ENCODE measurements around the gene MPL. TPM values are rescaled to one million over a fixed set of nuclear protein-coding genes. Genes with fewer than 3 reads are reported as not detected.

MPL gene
- total and polyA plus RNA-seq, 4 donors, result 0.03 to 1.0 TPM; not detected in 2

DNA sequence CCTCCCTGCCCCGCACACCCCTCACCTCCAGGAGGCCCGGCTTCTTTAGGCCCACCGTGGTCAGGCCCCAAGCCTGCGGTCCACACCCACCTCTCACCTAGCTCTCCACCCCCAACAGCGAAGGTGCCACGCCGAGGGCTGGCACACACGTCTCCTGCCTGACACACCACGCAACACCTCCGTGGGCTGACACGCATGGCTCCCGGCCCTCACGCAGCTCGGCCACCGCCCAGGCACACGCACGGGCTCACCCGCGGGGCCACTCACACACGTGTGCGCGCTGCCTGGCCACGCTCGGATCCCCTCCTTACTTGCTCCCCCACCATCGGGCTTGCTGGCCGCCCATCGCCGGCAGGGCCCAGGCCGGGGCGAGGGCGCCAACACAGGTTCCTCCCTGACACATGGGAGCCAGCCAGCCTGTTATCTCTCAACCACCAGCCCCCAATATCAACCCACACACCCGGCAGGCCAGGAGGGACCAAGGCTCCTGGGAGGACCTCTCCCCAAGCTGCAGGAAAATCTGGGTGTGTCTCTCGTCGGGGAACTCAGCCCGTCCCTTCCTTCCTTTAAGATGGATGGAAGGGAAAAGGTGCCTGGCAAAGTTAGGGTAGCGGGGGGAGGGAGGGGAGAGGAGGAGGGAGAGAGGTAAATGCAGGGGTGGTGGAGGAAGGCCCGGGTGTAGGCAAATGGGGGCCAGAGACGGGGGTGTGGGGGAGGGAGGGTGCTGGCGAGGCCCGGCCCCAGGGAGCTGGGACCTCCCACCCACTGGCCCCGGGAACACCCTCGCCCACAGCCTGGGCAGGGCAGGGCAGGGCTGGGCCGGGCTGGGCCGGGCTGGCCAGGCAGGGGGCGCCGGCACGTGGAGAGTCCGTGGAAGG, 29.6 kb downstream of the MPL start (continued):
- TF ChIP-seq RAD21 (IDR thresholded peaks at IDR 0.05), result no peak
- TF ChIP-seq YY1 (IDR thresholded peaks at IDR 0.05), result no peak
- no peak for TF ChIP-seq MAX (IDR thresholded peaks at IDR 0.05)
- no peak for TF ChIP-seq RXRA (IDR thresholded peaks at IDR 0.05)
- TF ChIP-seq JUND (IDR thresholded peaks at IDR 0.05), result no peak
- no peak for TF ChIP-seq EGR1 (IDR thresholded peaks at IDR 0.05; ENCODE audit: low read depth in 2 of 2)
- TF ChIP-seq TAF1 (conservative IDR thresholded peaks at IDR 0.05), result no peak
- TF ChIP-seq FOXA1 (IDR thresholded peaks at IDR 0.05), result no peak

DNA sequence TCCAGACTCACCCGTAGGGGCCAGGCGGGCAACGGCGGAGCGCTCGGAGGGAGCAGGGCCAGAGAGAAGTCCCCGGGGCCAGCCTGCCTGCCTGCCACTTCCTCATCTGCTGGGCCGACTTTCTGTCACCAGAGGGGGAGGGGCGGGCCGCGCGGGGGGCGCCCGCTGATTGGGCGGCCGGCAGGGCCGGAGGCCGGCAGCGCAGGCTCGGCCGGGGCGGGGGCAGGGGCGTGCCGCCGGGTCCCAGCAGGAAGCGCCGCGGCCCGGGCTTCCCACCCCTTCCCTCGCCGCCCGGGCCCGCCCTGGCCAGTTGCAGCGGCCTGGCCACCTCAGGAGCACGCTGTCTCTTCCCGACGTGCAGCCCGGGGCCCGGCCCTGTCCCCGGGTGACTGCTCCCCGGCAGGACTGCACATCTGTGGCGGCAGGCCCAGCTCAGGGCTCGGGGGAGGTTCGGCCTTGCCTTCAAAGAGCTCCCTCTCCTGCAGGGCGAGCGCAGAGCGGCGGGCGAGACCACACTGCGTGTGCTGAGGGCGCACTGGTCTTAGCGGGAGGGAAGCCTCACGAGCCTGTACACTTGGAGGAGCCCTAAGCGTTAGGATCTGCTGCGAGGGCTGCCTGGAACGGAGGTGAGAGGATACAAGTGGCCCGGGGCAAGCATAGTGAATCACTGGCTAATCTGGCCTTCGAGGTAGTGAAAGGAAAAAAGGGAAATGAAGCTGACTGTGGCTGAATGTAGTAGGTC, 30.5 kb downstream of the MPL start, which contains the start of gene ELOVL1:
ELOVL1 (minus strand) TSS at position 108 of the 742 bp plus-strand sequence. CDS start 2,402 bp downstream, outside the sequence.
- H3K9me3 ChIP-seq (ENCODE audit: control insufficient read depth in 4 of 4, low read length in 3 of 4), result no peaks in the 10 kb centered on the region
- H3K36me3 ChIP-seq (ENCODE audit: control insufficient read depth in 4 of 4, insufficient read depth in 3 of 4, low read depth in 1 of 4, low read length in 3 of 4), result peaks cover 2 to 20% (median 16%) of the 10 kb centered on the region in 4 donors
- H3K9ac ChIP-seq (ENCODE audit: low read depth in 1 of 2, low read length in 2 of 2), result peak within 1 kb of the TSS; percentile 60 to 84
- no peaks in the 10 kb centered on the region for H3K27me3 ChIP-seq (ENCODE audit: control insufficient read depth in 4 of 4, insufficient read depth in 4 of 4, low read length in 3 of 4)
- peak; percentile 45 to 69 for TF ChIP-seq RAD21 (IDR thresholded peaks at IDR 0.05)
- no peak for TF ChIP-seq FOXA1 (IDR thresholded peaks at IDR 0.05)
- TF ChIP-seq NR2F2 (IDR thresholded peaks at IDR 0.05), result no peak
- TF ChIP-seq RXRA (IDR thresholded peaks at IDR 0.05), result peak in 1 of 2 donors; percentile 23
- no peak for TF ChIP-seq FOXA2 (IDR thresholded peaks at IDR 0.05)
- TF ChIP-seq YY1 (IDR thresholded peaks at IDR 0.05), result no peak
- TF ChIP-seq TAF1 (conservative IDR thresholded peaks at IDR 0.05), result no peak
- no peak for TF ChIP-seq JUND (IDR thresholded peaks at IDR 0.05)
- no peak for TF ChIP-seq MAX (IDR thresholded peaks at IDR 0.05)
- TF ChIP-seq SP1 (IDR thresholded peaks at IDR 0.05), result peak; percentile 48
- TF ChIP-seq, protein P1, sequence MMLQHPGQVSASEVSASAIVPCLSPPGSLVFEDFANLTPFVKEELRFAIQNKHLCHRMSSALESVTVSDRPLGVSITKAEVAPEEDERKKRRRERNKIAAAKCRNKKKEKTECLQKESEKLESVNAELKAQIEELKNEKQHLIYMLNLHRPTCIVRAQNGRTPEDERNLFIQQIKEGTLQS (IDR thresholded peaks at IDR 0.05), result no peak
- TF ChIP-seq EGR1 (IDR thresholded peaks at IDR 0.05; ENCODE audit: low read depth in 2 of 2), result no peak
- peak within 1 kb of the TSS; percentile 71 to 73 (median 71) for H3K4me3 ChIP-seq (ENCODE audit: low read depth in 1 of 3, low read length in 3 of 3)
- peaks cover 7 to 22% (median 16%) of the 10 kb centered on the region in 4 donors for H3K4me1 ChIP-seq (ENCODE audit: control insufficient read depth in 4 of 4, insufficient read depth in 4 of 4, low read length in 3 of 4)
- WGBS, result under 1% methylated on average over 58 of the region's 58 CpGs
- peak; percentile 93 for DNase-seq (ENCODE audit: low spot score)
- H3K27ac ChIP-seq (ENCODE audit: low read depth in 1 of 2, low read length in 2 of 2), result peak within 1 kb of the TSS; percentile 86 to 89

DNA sequence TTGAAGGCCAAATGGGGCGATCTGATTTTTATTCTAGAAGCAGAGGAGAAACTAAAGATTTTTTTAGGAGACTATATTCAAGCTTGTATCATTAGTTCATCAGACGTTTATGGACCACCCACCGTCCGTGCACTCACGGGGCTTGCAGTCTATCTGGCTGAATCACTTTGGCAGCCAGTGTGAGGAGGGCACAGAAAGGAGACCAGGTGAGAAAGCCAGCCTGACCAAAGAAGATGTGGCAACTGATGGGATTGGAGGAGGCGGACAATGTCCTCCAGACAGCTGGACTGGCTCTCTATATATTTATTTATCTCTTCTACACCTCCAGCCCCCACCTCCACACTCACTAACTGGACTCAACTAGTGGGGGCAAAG, 31.0 kb downstream of the MPL start:
- Histone ChIP-seq H3K36me3 (ENCODE audit: control insufficient read depth in 4 of 4, insufficient read depth in 3 of 4, low read depth in 1 of 4, low read length in 3 of 4) (peaks cover 2 to 14% (median 14%) of the 10 kb centered on the region in 4 donors), H3K9me3 (ENCODE audit: control insufficient read depth in 4 of 4, low read length in 3 of 4) (no peaks in the 10 kb centered on the region), H3K27me3 (ENCODE audit: control insufficient read depth in 4 of 4, insufficient read depth in 4 of 4, low read length in 3 of 4) (no peaks in the 10 kb centered on the region), H3K4me3 (ENCODE audit: low read depth in 1 of 3, low read length in 3 of 3) (peak overlapping the region; percentile 49 to 71 (median 71)), H3K9ac (ENCODE audit: low read depth in 1 of 2, low read length in 2 of 2) (peak overlapping the region; percentile 60 to 84), H3K27ac (ENCODE audit: low read depth in 1 of 2, low read length in 2 of 2) (peak overlapping the region; percentile 72 to 89), H3K4me1 (ENCODE audit: control insufficient read depth in 4 of 4, insufficient read depth in 4 of 4, low read length in 3 of 4) (peaks cover 11 to 27% (median 19%) of the 10 kb centered on the region in 4 donors)
- no peak for DNase-seq (ENCODE audit: low spot score)
- WGBS, result 37% methylated on average over 6 of the region's 6 CpGs
- TF ChIP-seq, protein P2, sequence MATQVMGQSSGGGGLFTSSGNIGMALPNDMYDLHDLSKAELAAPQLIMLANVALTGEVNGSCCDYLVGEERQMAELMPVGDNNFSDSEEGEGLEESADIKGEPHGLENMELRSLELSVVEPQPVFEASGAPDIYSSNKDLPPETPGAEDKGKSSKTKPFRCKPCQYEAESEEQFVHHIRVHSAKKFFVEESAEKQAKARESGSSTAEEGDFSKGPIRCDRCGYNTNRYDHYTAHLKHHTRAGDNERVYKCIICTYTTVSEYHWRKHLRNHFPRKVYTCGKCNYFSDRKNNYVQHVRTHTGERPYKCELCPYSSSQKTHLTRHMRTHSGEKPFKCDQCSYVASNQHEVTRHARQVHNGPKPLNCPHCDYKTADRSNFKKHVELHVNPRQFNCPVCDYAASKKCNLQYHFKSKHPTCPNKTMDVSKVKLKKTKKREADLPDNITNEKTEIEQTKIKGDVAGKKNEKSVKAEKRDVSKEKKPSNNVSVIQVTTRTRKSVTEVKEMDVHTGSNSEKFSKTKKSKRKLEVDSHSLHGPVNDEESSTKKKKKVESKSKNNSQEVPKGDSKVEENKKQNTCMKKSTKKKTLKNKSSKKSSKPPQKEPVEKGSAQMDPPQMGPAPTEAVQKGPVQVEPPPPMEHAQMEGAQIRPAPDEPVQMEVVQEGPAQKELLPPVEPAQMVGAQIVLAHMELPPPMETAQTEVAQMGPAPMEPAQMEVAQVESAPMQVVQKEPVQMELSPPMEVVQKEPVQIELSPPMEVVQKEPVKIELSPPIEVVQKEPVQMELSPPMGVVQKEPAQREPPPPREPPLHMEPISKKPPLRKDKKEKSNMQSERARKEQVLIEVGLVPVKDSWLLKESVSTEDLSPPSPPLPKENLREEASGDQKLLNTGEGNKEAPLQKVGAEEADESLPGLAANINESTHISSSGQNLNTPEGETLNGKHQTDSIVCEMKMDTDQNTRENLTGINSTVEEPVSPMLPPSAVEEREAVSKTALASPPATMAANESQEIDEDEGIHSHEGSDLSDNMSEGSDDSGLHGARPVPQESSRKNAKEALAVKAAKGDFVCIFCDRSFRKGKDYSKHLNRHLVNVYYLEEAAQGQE (IDR thresholded peaks at IDR 0.05), result no peak
- TF ChIP-seq FOXA2 (IDR thresholded peaks at IDR 0.05), result no peak
- TF ChIP-seq, protein P3, sequence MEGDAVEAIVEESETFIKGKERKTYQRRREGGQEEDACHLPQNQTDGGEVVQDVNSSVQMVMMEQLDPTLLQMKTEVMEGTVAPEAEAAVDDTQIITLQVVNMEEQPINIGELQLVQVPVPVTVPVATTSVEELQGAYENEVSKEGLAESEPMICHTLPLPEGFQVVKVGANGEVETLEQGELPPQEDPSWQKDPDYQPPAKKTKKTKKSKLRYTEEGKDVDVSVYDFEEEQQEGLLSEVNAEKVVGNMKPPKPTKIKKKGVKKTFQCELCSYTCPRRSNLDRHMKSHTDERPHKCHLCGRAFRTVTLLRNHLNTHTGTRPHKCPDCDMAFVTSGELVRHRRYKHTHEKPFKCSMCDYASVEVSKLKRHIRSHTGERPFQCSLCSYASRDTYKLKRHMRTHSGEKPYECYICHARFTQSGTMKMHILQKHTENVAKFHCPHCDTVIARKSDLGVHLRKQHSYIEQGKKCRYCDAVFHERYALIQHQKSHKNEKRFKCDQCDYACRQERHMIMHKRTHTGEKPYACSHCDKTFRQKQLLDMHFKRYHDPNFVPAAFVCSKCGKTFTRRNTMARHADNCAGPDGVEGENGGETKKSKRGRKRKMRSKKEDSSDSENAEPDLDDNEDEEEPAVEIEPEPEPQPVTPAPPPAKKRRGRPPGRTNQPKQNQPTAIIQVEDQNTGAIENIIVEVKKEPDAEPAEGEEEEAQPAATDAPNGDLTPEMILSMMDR (IDR thresholded peaks at IDR 0.05; ENCODE audit: low read depth, low read length, missing input control), result no peak
- no peak for TF ChIP-seq SP1 (IDR thresholded peaks at IDR 0.05)
- TF ChIP-seq HNF4G (IDR thresholded peaks at IDR 0.05), result no peak
- TF ChIP-seq, protein P1 (IDR thresholded peaks at IDR 0.05), result no peak
- TF ChIP-seq RAD21 (IDR thresholded peaks at IDR 0.05), result no peak
- no peak for TF ChIP-seq EGR1 (IDR thresholded peaks at IDR 0.05; ENCODE audit: low read depth in 2 of 2)
- TF ChIP-seq, protein P4, sequence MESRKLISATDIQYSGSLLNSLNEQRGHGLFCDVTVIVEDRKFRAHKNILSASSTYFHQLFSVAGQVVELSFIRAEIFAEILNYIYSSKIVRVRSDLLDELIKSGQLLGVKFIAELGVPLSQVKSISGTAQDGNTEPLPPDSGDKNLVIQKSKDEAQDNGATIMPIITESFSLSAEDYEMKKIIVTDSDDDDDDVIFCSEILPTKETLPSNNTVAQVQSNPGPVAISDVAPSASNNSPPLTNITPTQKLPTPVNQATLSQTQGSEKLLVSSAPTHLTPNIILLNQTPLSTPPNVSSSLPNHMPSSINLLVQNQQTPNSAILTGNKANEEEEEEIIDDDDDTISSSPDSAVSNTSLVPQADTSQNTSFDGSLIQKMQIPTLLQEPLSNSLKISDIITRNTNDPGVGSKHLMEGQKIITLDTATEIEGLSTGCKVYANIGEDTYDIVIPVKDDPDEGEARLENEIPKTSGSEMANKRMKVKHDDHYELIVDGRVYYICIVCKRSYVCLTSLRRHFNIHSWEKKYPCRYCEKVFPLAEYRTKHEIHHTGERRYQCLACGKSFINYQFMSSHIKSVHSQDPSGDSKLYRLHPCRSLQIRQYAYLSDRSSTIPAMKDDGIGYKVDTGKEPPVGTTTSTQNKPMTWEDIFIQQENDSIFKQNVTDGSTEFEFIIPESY (IDR thresholded peaks at IDR 0.05), result no peak
- no peak for TF ChIP-seq HNF4A (conservative IDR thresholded peaks at IDR 0.05)
- no peak for TF ChIP-seq GABPA (IDR thresholded peaks at IDR 0.05 in 1 of 2, conservative IDR thresholded peaks at IDR 0.05 in 1 of 2)
- no peak for TF ChIP-seq NR2F2 (IDR thresholded peaks at IDR 0.05)
- no peak for TF ChIP-seq TAF1 (conservative IDR thresholded peaks at IDR 0.05)
- TF ChIP-seq RXRA (IDR thresholded peaks at IDR 0.05), result no peak
